NCI-H1436 (cell line): ENCODE data around the gene APELA.
"Not testable (repeated sequence)": the region's sequence is repeated elsewhere in the genome, so short reads cannot be mapped to it uniquely, and the experiment has no call there.

Source experiments
- DNase-seq: peaks from one replicate; lab custom pipeline; 2025; lab: John Stamatoyannopoulos, UW

The APELA gene, protein sequence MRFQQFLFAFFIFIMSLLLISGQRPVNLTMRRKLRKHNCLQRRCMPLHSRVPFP

DNA sequence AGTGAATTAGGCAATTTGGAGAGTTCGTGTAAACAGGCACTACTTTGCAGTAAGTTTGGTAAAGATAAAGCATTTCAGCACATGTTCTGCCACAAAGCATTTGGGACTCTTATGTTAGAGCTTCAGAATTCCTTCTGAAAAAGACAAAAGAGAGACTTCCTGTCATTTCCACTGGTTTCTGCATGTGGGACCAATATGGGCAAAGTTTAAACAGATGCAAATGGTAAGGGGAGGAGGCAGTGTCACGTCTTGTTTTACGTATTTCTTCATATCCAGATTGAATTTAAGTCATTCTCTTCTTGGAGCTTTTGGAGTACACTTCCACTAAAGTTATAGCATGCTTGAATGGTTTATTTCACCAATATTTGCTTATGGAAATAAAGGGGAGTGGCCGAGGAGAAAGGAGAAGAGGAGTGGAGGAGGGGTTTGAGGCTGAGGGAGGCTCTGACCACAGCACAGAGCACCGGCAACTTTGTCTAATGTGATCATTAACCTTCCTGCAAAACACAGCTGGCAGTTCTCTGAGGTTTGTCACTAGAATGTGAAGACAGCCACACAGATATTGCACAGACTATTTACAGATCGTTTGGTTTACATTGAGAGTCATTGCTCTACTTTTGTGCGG is at the start of gene APELA:
Gene APELA, plus strand, starts transcription at position 479 of the 625 bp plus-strand sequence. CDS start 154 bp downstream, outside the sequence.
- DNase-seq, result no peak

DNA sequence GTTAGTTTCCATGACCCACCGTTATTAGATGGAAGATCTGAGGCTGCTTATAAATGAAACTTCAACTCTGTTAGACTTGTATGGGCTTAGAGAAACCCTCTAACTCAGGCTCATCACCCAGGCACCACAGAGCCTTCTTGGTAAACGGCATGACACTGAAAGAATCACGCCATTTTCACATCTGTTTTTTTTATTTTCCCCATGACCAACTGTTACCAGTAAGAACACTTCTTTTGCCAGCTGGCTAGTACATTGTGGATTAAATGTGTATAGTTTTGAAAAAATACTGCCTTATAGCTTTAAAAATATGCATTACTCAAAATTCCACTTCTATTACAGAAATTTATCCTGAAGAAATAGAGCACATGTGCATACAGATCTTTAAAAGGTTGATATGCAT is 48.0 kb upstream of the APELA start:
- DNase-seq, result no peak

DNA sequence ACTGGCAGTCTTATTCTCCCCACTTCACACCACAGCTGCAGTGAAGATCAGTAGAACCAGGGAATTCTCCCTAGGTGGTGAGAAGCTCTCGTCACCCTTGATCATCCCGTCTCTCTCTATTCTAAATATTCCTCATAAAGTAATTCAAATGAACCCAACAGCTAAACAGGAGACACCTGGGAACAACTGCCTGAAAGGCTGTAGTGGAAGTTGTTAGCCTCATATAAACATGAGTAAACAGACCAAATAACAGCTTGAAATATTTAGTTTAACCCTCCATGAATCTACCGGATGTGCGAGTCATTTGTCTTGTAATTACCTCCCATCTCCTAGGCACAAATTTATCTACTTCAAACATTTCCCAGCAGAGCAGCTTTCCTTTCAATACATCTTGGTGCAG is 30.4 kb upstream of the APELA start:
- peak; percentile 55 for DNase-seq

DNA sequence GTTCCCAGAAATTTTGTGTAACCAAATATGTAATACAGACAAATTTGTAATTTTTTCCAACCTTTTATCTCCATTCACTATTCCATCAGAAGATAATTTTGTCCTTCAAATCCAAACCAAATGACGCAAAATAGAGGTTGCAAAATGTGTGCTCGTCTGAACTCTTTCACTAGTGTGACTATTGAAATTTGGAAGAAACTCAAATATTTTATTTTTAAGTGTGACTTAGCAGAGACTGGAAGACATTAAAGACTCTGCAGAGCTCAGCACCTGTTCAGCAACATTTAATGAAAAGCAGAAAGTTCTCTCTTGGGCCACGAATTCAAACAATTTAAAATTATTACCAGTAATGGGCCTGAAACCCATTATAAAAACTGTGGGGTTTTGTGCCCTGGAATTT is 30.0 kb upstream of the APELA start:
- DNase-seq, result no peak

DNA sequence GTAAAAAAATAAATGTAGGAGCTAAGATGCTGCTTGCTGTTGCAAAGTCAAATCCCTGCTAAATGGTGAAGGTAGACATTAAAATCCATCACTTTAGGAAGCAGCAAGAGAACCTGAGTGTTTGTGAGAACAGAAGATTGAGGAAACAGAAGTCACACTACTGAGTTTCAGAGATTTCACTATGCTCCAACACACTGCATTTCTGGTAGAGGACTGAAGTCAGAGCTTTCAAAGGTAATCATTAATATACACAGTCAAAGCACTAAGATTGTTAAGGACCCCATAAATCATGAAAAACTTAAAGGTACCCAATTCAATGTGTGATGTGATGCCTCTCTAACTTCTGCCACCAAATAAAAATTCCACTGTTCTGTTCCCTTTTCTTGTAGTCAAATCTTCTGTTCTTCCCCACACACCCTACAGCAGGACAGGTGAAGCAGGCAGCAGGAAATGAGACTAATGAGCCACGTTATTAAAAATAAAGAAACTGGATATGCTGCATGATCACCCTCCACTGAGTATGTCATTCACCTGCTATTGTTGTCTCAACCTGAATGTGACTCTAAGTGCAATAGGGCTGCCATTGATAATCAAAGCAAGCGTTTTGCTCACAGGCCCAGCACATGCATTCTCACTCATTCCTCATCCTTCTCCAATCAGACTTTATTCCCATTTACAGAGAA is 28.9 kb upstream of the APELA start:
- DNase-seq, result peak; percentile 61

DNA sequence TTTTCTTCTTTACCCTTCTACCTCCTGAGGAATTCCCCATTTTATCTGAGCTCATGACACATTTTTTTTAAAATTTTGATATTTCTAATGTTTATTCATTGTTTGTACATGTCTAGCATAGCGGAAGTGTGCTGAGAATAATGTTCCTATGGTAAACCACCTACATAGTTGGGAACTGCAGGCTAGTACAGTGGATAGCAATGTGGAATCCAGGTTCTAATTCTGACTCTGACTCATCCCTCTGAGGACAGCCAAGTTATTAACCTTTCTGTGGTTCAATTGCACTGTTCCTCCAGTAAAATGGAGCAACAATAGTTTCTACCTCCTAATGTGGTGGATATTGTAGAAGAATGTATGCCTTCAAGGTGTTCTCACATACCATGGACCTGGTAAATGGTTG is 20.6 kb upstream of the APELA start:
- no peak for DNase-seq

DNA sequence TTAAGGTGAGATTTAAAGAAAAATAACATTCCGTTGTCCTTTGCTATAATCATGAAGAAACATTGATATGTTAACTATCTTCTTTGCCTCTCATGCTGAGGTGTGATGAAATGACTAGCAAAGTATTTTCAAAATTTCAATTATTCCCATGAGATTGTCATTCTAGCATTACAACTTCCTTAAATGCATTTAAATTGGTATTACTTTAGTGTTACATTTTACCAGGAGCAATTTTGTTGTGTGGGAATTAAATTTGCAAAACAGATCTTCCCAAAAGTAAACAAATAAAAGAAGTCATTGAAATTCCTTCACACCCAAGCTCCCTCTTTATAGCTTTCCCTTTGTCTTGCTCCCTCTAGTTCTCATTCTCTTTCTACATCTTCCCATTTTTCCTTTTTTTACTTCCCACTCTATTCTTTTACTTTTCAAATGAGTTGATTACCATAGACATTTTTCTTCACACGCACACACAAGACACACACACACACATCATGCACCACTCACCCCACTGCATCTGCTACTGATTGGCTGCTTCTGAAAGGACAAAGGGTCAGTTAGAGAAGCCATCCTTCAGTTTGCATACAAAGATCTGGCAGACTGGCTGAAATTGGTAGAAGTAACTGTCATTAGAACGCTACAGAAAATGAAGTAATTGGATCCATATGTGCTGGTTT is 10.0 kb upstream of the APELA start:
- no peak for DNase-seq

DNA sequence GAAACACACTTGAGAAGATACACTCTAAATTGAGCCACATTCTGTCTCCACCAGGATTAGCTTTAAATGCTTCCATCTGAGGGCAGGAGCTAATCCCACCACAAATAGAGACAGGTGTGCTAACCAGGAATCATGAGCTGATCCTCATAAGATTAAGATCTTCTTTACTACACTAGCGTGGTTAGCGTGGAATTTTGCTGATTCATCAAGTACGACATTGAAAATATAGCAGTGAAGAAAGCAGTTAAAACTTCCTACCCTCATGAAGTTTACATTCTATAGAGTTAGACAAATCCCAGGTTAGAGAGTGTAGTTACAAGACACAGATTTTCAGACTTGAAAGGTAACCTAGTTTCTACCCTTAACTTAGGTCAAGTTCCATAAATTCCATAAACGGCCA is 5.3 kb upstream of the APELA start:
- no peak for DNase-seq

DNA sequence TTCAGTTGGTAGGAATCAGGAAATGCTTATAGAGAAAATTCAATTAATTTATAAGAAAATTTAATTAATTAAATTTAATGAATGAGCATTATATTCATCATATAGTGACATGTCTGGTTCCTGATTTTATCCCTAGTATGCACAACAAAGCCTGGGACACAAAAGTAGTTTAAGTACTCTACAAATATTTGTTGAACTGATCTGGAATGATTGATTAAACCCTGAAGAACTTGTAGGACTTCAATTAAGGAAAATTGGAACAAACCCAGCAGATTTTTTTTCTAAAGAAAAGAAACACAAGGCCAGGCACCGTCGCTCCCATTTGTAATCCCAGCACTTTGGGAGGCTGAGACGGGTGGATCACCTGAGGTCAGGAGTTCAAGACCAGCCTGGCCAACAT is 4.5 kb upstream of the APELA start:
- DNase-seq, result no peak

DNA sequence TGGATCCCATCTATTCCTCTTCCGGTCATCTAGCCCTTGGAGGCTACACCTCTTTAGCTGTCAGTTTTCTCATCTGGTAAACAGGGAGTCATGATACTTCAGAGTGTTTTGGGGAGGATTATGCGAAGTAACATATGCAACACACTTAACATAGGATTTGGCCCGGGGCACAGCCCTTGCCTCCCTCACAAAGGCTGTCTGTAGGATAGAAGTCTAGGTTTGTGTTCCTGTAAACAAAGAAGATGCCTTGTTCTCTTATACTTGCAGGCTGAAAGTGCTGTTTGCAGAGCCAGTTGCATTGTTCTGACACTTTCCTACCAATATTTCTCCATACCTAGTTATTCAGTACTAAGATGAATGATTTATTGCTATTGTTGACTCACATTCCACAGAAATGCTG is 2.2 kb upstream of the APELA start:
- DNase-seq, result no peak

DNA sequence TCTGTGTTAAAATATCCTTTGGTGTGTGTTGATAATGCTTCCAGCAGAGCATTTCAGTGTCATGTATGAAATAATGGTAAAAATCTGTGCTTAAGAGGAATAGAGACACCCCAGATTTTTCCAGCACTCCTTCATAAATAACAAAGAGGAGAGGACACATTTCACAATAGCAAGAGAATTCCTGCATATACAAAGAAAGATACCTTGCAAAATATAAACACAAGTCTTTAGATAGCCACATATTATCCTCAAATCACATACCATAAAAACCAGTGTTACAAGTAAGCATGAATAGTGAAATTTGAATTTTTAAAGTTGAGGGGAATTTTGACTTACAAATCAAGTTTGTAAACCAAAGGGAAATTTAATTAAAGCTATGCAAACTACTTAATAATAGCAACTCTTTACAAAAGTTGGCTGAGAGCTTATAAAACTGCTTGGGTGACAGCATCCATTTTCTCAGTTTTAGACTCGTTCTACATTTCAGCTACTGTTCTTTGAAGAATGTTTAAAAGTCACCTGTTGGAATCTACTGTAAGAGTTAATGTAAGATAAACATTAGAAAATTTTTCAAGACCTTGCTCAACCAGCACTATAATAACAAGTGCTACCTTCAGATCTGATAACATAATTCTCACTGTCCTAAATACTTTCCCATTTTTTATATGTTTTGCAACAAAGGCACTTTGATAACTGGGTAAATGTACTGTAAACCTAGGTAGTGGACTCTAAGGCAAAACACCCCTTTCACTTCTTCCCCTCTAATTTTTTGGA is 3.7 kb downstream of the APELA start:
- no peak for DNase-seq

DNA sequence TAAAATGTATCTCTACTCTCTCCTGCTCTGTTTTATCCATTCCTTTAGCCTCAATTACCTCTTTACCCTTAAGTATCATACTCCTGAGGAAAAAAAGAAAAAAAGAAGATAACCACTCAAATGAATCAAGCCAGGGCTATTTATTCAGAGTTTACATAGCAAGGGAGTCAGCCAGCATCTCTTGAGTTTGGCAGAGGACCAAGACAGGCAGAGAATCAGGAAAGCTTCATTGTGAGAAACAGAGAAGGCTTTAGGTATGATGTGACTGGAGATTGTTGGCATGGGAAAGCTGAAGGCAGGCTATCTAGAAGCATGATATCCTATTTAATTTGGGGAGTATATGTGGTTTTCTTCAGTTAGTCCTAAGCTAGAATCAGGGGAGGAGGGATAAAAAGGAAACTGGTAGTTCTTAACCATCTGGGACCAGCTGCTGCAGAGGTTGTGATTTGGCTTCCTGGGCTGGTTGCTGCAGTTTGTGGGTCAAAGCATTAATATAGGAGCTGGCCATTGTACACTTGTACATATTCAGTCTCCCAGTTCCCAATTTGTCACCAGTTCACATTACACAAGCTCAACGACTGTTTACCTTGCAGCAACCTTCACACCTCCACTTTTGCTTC is 11.2 kb downstream of the APELA start:
- no peak for DNase-seq

DNA sequence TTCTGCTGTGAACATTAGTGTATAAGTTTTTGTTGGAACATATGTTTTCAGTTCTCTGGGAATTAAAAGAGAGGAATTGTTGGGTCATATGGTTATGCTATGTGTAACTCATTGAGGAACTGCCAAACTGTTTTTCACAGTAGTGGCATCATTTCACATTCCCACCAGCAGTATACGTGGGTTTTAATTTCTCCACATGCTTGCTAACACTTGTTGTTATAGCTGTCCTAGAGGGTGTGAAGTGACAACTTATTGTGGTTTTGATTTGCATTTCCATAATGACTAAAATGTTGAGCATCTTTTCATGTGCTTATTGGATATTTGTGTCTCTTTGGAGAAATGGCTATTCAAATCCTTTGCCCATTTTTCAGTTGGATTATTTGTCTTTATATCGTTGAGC is 13.7 kb downstream of the APELA start:
- no peak for DNase-seq

DNA sequence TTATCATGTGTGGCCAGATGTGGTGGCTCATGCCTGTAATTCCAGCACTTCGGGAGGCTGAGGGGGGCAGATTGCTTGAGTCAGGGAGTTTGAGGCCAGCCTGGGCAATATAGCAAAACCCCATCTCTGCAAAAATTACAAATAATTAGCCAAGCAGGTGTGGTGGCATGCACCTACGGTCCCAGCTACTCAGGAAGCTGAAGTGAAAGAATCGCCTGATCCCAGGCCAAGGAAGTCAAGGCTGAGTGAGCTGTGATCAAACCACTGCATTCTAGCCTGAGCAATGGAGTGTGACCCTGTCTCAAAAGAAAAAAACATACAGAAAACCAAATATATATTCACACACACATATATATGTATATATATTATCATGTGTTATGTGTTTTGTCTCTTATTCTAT is 15.0 kb downstream of the APELA start:
- no peak for DNase-seq

DNA sequence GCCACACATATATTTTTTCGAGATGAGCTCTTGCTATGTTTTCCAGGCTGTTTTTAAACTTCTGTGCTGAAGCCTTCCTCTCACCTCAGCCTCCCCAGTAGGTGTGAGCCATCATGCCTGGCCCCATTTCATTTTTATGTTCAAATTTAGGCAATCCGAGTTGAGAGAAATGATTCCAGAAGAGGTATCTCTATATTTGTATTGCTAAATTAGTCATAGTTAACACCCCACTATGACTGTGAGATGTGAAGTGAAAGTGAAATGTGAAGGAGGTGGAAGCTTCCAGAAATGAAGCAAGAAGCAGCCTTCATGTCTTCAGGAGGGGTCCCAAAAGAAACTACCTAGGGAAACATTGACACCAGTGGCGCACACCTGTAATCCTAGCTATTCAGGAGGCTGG is 17.7 kb downstream of the APELA start:
- no peak for DNase-seq

DNA sequence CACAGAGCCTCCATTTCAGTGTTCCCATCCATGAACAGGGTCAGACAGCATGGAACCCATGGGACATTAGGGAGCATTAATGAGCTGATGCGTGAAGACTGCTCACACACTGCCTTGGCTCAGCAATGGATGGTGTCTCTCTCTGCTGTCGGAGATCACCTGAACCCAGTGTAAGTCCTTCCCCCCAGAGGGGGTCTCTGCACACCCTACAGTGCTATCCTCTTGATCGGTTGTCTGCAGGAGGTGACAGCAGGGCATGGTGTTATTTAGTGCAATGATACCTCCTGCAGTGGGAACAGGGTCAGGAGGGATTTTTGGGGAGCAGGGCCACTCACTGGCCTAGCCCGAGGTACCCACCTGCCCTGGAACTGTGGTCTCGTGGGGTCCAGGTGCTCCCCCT is 25.6 kb downstream of the APELA start:
- no peak for DNase-seq

DNA sequence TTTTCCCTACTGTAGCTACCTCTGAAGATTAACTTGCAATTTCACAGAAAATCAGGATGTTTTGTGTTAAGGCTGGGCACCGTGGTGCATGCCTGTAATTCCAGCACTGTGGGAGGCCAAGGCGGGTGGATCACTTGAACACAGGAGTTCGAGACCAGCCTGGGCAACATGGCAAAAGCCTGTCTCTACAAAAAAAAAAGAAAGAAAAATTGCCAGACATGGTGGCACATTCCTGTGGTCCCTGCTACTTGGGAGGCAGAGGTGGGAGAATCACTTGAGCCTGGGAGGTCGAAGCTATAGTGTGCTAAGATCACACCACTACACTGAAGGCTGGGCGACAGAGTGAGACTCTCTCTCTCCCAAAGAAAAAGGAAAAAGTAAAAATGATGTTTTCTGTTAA is 27.4 kb downstream of the APELA start:
- DNase-seq, result no peak

DNA sequence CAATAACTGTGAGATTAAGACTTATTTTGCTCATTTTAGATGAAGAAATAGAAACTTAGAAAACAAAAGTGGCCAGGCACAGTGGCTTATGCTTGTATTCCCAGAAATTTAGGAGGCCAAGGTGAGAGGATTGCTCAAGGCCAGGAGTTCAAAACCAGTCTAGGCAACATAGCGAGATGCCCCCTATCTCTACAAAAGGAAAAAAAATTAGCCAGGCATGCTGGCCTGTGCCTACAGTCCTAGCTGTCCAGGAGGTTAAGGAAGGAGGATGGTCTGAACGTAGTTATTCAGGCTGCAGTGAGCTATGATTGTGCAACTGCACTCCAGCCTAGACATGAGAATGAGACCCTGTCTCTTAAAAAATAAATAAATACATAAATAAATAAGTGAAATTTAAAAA is 28.0 kb downstream of the APELA start:
- no peak for DNase-seq

DNA sequence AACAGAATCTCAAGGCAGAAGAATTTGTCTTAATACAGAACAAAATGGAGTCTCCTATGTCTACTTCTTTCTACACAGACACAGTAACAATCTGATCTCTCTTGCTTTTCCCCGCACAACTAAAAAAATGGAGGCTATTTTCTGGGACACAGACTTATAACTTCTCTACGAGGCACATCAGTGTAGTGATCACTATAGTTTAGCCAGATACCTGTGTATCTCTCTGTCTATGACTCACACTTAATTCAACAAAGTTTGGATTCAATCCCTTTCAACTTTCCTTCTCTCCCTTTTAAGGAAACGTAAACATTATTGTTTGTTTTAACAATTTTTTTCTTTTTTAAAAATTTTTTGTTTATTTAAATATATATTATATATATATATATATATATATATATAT is 29.4 kb downstream of the APELA start:
- DNase-seq, result no peak

DNA sequence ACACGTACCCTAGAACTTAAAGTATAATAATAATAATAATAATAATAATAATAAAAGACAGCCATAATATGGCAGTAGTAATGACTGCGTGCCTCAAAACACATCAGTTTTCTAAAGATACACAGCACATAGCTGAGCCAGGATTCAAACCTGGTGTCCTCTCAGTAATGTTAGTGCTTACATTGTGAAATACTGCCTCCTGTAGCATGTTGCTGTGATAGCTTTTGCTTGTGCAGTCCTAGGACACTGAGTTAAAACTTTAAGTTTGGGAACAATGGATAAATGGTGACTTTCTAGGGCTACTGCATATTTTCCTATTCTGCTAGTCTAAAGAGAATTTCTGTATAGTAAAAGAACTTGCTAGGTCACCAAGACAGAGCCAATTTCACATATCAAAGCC is 36.5 kb downstream of the APELA start:
- not testable (repeated sequence) for DNase-seq

DNA sequence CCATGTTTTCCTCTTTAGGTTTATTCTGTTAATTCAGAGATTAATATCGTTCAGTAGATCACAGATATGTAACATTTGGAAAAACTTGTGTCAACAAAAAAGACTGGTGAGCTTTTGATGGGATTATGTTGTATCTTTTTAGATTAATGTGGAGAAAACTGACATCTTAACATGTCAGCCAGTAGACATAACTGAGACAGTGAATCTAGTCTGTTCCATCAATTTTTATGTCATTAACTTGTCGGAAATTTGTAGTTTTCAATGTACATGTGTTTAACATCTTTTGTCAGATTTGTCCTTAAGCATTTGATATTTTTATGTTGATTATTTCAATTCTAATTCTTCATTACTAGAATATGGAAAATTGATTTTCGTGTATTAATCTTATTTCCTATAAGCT is 42.0 kb downstream of the APELA start:
- no peak for DNase-seq

DNA sequence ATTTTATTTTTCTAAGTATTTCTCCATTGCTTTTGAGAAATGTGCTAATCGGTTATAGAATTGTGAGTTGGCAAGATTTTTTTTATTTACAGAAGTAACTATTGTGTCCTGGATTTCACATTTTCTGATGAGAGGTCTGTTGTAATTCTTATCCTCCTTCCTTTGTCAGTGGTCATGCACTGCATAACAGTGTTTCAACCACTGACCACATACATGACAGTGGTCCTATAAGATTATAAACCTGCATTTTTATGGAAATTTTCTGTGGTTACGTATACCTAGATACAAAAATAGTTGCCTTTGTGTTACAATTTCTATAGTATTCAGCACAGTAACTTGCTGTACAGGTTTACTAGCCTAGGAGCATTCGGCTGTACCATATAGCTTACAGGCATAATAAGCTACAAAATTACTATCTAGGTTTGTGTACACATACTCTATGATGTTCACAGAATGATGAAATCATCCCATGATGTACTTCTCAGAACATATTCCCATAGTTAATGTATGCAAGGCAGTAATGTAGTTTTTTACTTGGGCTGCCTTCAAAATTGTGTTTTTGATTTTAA is 47.8 kb downstream of the APELA start:
- DNase-seq, result no peak
